NB4 (cell line): ENCODE results near the gene ERVK3-1.

Source experiments
- POLR2A ChIP-seq: IDR thresholded peaks from 2 replicates; pipeline ENCODE4 v1.6.1; 2011; ENCODE audit warnings: mild to moderate bottlenecking; ENCODE audit not compliant: insufficient read length; ENCODE audit errors: extremely low read depth
- TF ChIP-seq, protein P1 (sequence below): IDR thresholded peaks from one replicate; pipeline ENCODE4 v1.5.1; 2012; ENCODE audit warnings: low read depth, low read length

DNA sequence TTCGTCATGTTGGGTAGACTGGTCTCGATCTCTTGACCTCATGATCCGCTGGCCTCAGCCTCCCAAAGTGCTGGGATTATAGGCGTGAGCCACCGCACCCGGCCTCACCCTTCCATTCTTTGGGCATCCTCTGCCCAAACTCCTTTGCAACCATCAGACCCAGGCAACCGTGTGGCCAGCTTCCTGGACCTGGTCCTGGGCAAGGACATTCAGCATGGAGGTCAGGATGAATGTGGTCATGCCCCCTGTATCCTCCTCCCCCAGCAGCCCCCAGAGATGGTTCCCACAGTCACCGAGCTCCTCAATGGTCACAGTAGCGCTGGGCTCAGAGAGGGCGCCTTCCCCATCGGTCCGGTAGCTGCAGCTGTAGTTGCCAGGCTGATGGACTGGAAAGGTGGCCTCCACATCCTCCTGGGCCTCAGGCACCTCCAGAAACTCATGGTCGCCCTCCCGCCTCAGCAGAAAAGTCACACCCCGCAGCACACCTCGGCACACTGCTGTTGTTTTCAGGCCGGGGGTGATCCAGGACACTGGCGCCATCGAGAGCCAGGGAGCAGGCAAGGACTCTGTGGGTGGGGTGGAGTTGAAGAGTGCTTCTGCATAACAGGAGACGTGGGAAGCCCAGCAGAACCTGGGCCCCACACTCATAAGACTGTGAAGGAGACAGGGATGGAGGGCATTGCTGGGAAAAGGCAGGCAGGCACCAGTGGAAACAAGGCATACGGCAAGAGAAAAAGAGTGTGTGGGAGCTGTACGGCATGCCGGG lies 47.0 kb downstream of the ERVK3-1 start:
- TF ChIP-seq POLR2A: no peak
- TF ChIP-seq, protein P1, sequence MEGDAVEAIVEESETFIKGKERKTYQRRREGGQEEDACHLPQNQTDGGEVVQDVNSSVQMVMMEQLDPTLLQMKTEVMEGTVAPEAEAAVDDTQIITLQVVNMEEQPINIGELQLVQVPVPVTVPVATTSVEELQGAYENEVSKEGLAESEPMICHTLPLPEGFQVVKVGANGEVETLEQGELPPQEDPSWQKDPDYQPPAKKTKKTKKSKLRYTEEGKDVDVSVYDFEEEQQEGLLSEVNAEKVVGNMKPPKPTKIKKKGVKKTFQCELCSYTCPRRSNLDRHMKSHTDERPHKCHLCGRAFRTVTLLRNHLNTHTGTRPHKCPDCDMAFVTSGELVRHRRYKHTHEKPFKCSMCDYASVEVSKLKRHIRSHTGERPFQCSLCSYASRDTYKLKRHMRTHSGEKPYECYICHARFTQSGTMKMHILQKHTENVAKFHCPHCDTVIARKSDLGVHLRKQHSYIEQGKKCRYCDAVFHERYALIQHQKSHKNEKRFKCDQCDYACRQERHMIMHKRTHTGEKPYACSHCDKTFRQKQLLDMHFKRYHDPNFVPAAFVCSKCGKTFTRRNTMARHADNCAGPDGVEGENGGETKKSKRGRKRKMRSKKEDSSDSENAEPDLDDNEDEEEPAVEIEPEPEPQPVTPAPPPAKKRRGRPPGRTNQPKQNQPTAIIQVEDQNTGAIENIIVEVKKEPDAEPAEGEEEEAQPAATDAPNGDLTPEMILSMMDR: no peak
